IPS-11a (cell line): Measurements from ENCODE around the gene LCE7A.

Experiments used
- H3K4me3 ChIP-seq: one replicate; pipeline ENCODE4 v1.5.1; 2013; ENCODE audit warnings: low read depth, low read length, control low read depth

LCE7A gene

GRCh38 chr1:152879559-152880198 lies 19.9 kb downstream of the LCE7A start:
- no peak overlapping the region for H3K4me3 ChIP-seq

GRCh38 chr1:152880316-152880715 lies 20.5 kb downstream of the LCE7A start:
- no peak overlapping the region for H3K4me3 ChIP-seq

DNA sequence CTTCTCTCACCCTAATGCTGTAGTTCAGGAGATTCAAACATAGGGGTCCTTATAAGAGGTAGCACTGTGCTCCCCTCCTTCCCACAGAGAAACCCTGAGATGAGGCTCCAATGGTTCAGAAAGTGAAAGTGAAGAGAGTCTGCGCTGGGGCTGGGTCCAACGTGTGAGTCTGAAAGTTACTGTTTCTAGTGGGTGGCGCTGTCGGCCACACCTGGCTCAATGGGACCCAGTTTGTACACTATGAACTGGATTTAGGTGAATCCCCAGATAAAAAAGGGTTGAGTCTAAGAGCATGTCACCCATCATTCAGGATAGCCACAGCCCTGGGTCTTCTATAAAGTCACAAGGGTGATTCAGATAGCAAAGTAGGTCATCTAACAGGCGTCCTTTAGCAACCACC lies 21.1 kb downstream of the LCE7A start:
- no peak overlapping the region for H3K4me3 ChIP-seq

DNA sequence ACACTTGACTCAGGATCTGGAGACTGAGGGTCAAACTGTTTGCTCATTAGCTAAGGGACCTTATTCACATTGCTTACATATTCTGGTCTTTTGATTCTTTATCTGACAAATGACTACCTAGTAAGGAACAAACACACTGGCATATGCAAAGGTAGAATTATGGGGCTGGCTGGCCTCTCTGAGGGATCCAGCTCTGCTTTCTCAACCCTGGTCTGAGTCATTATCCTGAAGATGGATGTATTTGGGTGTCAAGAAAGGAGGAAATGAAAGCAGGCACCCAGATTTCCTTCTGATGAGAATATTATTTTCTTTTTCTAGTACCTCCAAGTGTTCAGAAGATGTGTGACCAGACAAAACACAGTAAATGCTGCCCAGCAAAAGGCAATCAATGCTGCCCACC lies 24.3 kb downstream of the LCE7A start:
- H3K4me3 ChIP-seq, result no peak overlapping the region

DNA sequence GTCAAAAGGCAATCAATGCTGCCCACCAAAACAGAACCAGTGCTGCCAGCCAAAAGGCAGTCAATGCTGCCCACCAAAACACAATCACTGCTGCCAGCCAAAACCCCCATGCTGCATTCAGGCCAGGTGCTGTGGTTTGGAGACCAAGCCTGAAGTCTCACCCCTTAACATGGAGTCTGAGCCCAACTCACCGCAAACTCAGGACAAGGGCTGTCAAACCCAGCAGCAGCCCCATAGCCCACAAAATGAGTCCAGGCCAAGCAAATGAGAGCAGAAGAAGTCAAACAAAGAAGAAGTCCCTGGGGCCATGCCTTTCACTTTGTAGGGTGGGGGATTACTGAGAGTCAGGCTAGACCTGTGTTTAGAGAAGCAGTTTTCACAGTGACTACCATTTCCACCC lies 24.7 kb downstream of the LCE7A start:
- H3K4me3 ChIP-seq, result no peak overlapping the region

- no peak overlapping the region for H3K4me3 ChIP-seq
Measured at GRCh38 chr1:152884966-152885624, 25.3 kb downstream of the LCE7A start.

- no peak overlapping the region for H3K4me3 ChIP-seq
Measured at GRCh38 chr1:152886085-152886484, 26.3 kb downstream of the LCE7A start.

- H3K4me3 ChIP-seq, result no peak overlapping the region
Measured at GRCh38 chr1:152886758-152887409, 27.1 kb downstream of the LCE7A start.

GRCh38 chr1:152888126-152888525 lies 28.3 kb downstream of the LCE7A start:
- H3K4me3 ChIP-seq, result no peak overlapping the region

DNA sequence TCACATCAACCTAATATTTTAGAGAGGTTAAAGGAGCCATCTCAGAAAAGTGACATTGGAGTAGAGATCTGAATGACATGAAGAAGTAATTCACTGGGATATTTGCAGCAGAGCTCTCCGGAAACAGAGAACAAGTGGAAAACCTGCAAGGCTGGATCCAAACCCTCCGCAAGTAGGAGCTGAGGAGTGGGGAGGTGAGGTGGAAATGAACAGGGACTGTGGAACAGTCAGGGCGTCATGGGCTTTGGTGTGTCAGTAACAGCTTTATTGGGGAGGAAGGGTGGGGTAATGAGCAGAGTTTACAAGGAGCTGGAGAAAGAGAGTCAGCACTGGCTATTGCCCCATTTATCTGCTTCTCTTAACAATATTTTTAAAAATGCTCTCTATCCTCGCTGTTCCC lies 39.2 kb downstream of the LCE7A start:
- no peak overlapping the region for H3K4me3 ChIP-seq

- no peak overlapping the region for H3K4me3 ChIP-seq
Measured at GRCh38 chr1:152899883-152900282, 40.1 kb downstream of the LCE7A start.

GRCh38 chr1:152901631-152902030 lies 41.8 kb downstream of the LCE7A start:
- no peak overlapping the region for H3K4me3 ChIP-seq

DNA sequence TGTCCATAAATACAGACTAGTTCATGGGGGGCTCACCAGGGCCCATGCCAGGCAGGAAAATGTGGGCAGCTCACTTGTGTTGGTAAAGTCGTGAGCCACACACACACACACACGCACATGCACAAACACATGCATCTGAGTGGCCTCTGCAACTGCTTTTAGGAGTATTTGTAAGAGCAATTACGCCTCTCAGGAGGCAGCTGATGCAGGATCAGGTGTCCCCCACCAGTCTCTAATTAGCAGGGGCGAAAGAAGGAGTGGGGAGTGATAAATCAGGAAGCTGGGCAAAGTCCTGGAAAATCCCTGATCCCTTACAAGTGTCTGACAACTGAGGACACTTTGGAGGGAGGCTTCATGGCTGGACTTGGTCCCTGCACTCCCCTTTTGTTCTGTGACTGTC lies 42.8 kb downstream of the LCE7A start:
- H3K4me3 ChIP-seq, result no peak overlapping the region

DNA sequence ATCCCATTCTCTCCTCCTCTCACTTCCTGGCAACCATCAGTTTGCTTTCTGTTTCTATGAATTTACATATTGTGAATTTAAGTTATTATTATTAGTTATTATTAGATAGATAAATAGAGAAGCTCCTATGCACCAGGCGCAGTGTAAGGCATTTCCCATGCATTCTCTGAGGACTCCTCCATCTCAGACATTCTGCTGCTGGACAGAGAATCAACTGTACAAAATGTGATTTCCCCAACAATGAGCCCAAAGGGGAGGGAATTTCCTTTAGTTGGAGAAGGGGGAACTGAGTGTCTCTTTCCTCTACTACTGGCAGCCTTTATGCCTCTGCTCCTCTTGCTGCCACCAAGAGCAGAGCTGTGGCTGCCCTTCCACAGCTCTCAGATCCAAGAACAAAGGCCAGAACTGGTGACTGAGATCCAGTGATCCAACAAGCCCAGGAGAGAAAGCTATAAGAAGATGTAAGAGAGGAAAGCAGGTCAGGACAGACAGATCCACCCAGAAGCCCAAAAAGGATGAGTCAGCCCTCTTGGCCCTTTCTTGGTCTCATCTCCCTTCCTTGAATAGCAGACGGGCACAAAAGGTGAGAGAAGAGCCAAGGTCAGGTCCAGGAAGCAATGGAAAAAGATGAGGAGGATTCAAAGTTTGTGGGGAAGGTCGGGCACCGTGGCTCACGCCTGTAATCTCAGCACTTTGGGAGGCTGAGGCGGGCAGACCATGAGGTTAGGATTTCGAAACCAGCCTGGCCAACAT lies 45.1 kb downstream of the LCE7A start:
- no peak overlapping the region for H3K4me3 ChIP-seq

DNA sequence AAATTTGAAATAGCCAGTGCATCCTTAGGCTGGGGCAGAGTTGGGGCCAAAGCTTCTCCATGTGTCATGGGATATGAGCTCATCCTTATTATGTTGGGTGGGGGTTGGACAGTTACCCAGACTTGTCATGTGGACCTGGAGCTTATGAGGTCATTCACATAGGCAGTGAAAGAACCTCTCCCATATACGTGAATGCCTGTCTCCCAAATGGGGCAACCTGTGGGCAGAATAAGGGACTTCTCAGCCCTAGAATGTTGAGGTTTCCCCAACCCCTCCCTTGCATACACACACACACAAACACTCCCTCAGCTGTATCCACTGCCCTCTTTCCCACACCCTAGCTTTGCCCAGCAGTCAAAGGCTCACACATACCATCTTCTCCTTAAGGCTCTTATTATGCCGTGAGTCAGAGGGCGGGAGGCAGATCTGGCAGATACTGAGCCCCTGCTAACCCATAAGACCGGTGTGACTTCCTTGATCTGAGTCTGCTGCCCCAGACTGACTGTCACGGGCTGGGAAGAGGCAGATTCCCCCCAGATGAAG lies 46.3 kb downstream of the LCE7A start:
- no peak overlapping the region for H3K4me3 ChIP-seq

- H3K4me3 ChIP-seq, result no peak within 1 kb of the TSS
Measured at GRCh38 chr1:152907686-152908601, 48.1 kb downstream of the LCE7A start, which contains the start of gene IVL. Gene IVL (plus strand): TSS chr1:152908546. CDS start chr1:152909798, 1,252 bp downstream.

DNA sequence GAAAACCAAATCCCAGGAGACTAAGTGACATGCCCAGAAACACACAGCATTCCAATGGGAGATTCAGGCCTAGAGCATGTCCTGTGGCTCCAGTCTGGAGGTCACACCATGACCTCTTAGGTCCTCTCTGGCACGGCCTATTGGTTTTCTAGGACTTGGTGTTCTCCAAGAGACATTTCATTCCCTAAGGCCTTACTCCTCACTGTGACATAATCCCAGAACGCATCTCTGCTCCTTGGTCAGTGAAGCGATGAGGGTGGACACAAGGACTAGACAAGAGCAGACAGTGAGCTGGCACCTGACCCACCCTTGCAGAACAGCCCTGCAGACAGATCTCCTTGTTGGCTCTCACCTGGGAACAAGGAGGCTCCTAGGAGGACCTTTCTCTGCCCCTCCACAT lies 49.4 kb downstream of the LCE7A start:
- no peak overlapping the region for H3K4me3 ChIP-seq
